Right lobe of liver (tissue), 4 donors: ENCODE data around the gene UBE2M.

Source experiments
- CTCF ChIP-seq, 4 donors: fragments of 200-600 bp in 3 of 4; fragments of 450-650 bp in 1 of 4; IDR thresholded peaks; one replicate each; pipeline versions ENCODE4 v1.5.1 to v1.8.0; 2016 to 2022; ENCODE audit warnings: antibody characterized with exemption in 4 of 4, mild to moderate bottlenecking in 2 of 4
- POLR2A ChIP-seq: fragments of 450-650 bp; IDR thresholded peaks from one replicate; pipeline ENCODE4 v1.6.1; 2017; ENCODE audit warnings: antibody characterized with exemption, mild to moderate bottlenecking
- donor health status: DM: no; HTN: no; CAD: no.
- donor health status: DM: no; HTN: no; CAD: no.
- donor health status: DM: no; HTN: yes; CAD: no.

- TF ChIP-seq CTCF (IDR thresholded peaks at IDR 0.05), result no peak
- TF ChIP-seq POLR2A, result no peak
Observed at GRCh38 chr19:58555369-58555885, 3.0 kb downstream of the UBE2M start.
